ENCODE measurements around the gene SNRNP27.
A peak's percentile ranks its signal among the peaks of the same experiment; 100 is the strongest.
"Not testable (repeated sequence)": the region's sequence is repeated elsewhere in the genome, so short reads cannot be mapped to it uniquely, and the experiment has no call there.

Gene SNRNP27, protein sequence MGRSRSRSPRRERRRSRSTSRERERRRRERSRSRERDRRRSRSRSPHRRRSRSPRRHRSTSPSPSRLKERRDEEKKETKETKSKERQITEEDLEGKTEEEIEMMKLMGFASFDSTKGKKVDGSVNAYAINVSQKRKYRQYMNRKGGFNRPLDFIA

GRCh38 chr2:69893684-69894551 is at the start of gene SNRNP27:
Gene SNRNP27 (plus strand): TSS chr2:69893956. CDS start chr2:69893985, 29 bp downstream.
- peak; percentile 55 for DNase-seq (ENCODE audit: low spot score)

DNA sequence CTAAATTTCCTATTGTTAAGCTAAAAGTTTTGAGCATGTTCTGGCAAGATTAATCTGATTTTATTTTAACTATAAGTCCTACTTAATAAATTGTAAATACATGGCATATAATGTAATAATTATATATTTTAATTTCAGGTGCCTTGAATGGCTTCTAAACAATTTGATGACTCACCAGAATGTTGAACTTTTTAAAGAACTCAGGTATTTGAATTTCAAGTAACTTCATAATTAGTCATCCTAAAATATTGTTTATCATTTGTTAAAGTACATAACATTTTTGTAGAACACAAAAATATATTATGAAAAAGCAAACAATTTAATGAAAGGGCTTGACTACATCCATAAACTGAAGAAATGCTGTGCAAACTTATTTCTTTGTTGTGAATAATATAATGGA is 49.8 kb upstream of the SNRNP27 start:
- no peak for DNase-seq (ENCODE audit: low spot score)

DNA sequence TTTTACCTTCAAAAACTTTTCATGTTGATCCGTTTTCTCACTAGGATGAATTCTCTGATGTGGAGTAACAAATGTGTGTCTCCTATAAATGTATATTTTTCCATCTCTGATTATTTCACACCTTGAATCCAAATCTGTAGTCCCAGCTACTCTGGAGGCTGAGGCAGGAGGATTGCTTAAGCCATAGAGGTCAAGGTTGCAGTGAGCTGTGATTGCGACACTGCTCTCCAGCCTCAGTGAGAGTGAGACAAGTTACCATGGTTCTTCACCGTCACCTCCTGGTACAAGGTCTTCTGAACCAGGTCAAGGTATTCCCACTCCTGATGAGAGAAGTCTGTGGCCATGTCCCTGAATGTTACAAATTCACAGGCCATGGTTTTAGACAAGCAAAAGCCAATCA is 49.2 kb upstream of the SNRNP27 start:
- no peak for DNase-seq (ENCODE audit: low spot score)

- DNase-seq (ENCODE audit: low spot score): no peak
Observed at GRCh38 chr2:69846182-69847067, 47.3 kb upstream of the SNRNP27 start.

GRCh38 chr2:69847068-69847828 is 46.5 kb upstream of the SNRNP27 start:
- DNase-seq (ENCODE audit: low spot score): no peak

DNA sequence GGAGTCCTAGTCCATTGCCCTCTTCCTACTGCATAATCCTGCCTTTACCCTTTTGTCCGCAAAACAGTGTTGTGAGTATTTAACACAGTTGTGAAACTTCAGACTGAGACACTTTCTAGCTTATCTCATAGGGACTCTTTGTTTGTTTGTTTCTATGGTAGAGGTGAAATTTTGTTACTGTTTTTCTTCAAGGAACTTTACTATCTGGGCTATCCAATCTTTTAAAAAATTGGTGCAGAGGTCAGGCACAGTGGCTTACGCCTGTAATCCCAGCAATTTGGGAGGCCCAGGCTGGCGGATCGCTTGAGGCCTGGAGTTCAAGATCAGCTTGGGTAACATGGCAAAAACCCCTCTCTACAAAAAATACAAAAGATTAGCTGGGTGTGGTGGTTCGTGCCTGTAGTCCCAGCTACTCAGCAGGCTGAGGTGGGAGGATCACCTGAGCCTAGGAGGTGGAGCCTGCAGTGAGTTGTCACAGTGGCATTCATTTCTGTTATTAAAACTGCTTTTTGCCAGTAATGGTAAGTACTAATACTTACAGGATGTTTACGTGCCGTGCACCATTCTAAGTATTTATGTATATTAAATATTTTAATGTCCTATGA is 45.5 kb upstream of the SNRNP27 start:
- peak; percentile 6 for DNase-seq (ENCODE audit: low spot score)

- no peak for DNase-seq (ENCODE audit: low spot score)
Observed at GRCh38 chr2:69858261-69858660, 35.5 kb upstream of the SNRNP27 start.

- DNase-seq (ENCODE audit: low spot score): no peak
Observed at GRCh38 chr2:69863298-69863697, 30.5 kb upstream of the SNRNP27 start.

DNA sequence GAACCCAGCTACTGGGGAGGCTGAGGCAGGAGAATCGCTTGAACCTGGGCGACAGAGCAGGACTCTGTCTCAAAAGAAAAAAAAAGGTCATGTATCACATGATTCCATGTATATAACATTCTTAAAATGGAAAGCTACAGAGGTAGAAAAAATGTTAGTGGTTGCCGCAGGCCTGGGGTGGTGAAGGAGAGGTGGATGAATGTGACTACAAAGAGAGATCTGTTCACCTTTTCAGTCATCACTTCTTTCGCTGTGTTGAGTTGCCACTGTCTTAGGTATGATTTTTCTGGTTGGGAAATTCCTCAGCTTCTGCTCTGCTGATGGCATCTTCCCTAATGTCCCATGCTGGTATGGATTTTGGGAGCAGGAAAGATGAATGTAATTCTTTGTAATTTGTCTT is 5.3 kb upstream of the SNRNP27 start:
- no peak for DNase-seq (ENCODE audit: low spot score)

- DNase-seq (ENCODE audit: low spot score): no peak
Observed at GRCh38 chr2:69889302-69889701, 4.5 kb upstream of the SNRNP27 start.

DNA sequence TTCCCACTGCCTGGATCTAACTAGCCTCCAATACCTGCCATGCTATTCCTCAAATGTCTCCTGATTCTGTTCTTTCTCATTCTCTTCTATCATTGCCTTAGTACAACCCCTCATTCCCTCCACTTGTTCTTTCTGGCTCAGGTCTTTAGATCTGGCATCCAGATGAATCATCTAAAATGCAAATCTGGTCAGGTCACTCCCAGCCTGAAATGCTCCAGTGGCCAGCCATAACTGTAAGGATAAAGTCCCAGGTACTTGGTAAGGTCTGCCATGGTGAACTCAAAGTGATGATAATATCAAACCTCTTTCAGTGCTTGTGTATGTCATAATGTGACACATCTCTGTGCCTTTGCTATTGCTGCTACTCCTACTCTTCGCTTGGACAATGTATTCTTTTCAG is 2.9 kb upstream of the SNRNP27 start:
- DNase-seq (ENCODE audit: low spot score): no peak

DNA sequence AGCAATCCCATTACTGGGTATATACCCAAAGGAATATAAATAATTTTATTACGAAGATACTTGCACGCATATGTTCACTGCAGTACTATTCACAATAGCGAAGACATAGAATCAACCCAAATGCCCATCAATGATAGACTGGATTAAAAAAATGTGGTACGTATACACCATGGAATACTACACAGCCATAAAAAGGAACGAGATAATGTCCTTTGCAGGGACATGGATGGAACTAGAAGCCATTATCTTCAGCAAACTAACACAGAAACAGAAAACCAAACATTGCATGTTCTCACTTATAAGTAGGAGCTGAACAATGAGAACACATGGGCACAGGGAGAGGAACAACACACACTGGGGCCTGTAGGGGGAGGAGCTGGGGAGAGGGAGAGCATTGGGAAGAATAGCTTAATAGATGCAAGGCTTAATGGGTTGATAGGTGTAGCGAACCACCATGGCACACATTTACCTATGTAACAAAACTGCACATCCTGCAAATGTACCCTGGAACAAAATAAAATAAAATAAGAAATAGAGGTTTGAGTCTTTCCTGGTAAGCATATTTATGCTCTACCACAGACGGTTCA is 825 bp upstream of the SNRNP27 start:
- not testable (repeated sequence) for DNase-seq (ENCODE audit: low spot score)

GRCh38 chr2:69894737-69895136 is 981 bp downstream of the SNRNP27 start:
- not testable (repeated sequence) for DNase-seq (ENCODE audit: low spot score)

DNA sequence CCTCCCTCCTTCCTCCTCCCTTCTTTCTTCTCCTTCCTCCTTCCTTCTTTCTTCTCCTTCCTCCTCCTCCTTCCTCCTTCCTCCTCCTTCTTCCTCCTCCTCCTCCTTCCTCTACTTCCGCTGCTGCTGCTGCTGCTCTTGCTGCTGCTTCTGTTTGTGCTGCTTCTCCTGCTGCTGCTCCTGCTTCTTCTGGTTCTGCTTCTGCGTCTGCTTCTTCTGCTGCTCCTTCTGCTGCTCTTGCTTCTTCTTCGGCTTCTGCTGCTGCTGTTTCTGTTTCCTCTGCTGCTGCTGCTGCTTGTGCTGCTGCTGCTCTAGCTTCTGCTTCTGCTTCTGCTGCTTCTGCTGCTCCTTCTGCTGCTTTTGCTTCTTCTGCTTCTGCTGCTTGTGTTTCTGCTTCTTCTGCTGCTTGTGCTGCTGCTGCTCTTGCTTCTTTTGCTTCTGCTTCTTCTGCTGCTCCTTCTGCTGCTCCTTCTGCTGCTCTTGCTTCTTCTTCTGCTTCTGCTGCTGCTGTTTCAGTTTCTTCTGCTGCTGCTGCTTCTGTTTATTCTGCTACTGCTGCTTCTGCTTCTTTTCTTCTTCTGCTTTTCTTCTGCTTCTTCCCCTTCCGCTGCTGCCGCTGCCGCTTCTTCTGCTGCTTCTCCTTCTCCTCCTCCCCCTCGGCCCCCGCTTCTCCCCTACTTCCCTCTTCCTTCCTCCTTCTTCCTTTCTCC is 8.6 kb downstream of the SNRNP27 start:
- DNase-seq (ENCODE audit: low spot score): no peak

DNA sequence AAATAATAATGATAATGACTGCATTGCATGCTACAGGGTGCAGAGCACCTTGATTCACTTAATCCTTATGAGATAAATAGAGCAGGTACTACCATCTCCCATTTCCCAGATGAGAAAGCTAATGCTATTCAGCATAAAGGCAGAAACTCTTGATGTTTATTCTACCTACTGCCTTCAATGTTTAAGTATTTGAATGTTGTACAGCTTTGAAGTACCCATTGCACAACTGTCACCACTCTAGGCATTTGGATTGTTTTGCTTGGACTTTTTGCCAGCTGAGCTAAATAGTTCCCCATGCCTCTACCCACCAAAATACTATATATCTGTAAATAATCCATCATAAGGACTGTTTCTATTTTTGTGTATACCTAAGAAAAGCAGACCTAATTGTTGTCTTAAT is 13.5 kb downstream of the SNRNP27 start:
- DNase-seq (ENCODE audit: low spot score): no peak

DNA sequence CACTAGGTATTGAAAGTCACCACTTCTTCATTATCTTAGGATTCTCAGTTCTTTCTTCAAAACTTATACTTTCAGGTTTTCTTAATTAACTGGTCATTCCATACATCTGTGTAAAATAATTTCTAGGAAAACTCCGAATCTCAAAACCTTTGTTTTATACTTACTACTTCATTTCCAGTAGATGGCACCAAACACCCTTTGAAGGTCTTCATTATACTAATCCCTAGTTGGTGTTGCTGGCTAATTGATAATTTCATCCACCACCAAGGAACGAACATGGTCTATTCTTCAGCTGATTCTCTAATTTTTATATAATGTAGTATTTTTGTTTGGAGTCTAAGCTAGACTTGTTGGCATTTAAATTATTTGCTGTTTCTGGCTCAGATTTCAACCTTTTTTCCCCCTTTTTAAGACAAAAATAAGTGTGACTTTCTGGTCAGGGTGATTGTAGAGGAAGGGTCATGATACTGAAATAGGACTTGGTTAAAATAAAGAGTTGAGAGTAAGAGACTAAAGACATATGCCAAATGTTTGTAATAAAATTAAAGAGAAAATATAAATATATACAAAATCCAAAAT is 18.3 kb downstream of the SNRNP27 start:
- peak; percentile 59 for DNase-seq (ENCODE audit: low spot score)

DNA sequence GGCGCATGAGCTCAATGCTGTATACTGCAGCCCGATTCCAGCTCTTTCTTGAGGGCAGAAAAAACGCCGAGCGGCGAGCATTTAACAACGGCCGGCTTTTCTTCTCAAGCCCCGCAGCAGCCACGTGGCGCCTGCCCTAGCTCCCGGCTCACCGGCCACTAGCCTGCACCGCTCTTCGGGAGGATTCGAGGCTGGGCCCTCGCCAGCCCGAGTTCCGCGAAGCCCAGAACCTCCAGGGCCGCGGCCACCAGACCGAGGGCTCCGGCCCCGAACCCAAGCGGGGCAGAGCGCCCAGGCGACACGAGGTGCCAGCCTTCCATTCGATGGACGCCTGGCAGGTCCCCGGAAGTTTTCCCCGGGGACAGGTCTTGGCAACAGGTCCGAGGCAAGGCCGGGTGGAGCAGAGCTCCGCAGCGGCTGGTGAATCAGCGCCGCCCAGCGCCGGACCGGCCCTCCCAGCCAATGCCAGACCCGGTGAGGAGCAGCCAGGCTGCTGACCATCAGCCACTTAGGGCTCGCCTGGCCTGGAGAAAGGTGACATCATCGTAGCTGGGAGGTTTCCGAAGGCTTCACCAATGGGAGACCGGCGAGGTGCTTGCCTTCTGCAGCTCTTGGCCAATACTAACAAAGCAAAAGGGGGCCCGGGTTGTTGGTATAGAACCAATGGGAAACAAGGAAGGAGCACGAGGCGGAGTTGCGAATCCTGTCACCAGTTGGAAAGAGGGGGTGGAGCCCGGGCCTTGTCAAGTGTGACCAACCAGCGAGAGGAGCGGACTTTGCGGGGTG is 20.6 kb downstream of the SNRNP27 start:
- peak; percentile 98 for DNase-seq (ENCODE audit: low spot score)

DNA sequence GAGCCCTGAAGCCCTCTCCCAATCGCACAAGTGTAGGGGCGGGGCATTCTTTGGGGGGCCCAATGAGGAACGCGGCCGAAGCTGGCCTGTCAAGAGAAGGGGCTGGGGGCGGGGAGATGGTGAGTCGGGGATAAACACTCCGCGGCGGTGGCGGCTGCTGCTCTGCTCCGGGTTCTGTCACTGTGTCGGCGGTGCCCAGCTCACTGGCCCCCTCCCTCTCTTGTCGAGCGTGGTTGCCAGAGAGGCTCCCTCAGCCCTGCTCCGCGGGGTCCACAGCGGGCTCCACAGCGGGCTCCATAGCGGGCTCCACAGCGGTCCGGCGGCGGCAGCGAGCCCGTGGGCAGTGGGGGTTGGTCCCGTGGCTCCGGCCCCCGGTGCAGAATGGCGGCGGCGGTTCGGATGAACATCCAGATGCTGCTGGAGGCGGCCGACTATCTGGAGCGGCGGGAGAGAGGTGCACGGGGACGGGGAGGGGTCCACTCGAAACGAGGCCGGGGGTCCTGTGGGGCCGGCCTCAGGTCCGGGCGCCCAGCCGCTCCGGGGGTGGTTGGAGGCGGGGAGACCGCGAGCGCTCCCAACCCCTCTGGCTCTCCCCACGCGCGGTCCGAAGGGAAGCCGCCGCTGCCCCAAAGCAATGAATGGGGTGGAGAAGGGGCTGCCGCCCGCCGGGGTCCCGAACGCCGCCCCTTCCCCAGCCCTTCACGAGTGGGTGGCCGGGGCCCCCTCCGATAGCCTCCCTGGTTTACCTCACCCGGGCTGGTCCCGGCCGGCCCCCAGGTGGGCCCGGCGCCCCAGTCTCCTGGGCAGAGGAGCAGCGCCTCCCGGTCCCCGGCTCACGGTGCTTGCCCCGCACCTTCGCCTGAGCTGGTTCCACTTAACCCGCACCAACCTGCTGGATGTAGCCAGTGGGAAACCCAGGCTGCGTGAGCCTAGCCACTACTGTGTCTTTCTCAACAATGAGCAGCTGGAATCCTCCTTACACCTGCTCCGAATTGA is 21.5 kb downstream of the SNRNP27 start, which contains the start of gene MXD1:
Gene MXD1 (plus strand): TSS at position 160 of the 996 bp plus-strand sequence. CDS start 222 bp downstream, at position 382.
- DNase-seq (ENCODE audit: low spot score): no peak
